H1 (cell line): ENCODE data around the gene TBKBP1. TPM values are rescaled to one million over a fixed set of nuclear protein-coding genes. Genes with fewer than 3 reads are reported as not detected.
A peak's percentile ranks its signal among the peaks of the same experiment; 100 is the strongest.

Source experiments
- KDM1A ChIP-seq: fragments of 200-600, 300-600 bp; sonication (generic); IDR thresholded peaks from 2 replicates; pipeline ENCODE4 v1.7.1; 2016; ENCODE audit warnings: mild to moderate bottlenecking, low read length, borderline replicate concordance
- KDM5A ChIP-seq: fragments of 200-600 bp; IDR thresholded peaks from 2 replicates; pipeline ENCODE4 v1.7.1; 2012; ENCODE audit warnings: mild to moderate bottlenecking, low read length, inconsistent platforms, mixed read lengths
- POLR2A ChIP-seq, 2 experiments: IDR thresholded peaks; 1 replicate in 1 of 2; 2 replicates in 1 of 2; pipeline ENCODE4 v1.6.1; 2011; ENCODE audit warnings: low read depth in 2 of 2, low read length in 2 of 2, mild to moderate bottlenecking in 2 of 2; ENCODE audit errors: control extremely low read depth in 1 of 2
- POLR2AphosphoS5 ChIP-seq: IDR thresholded peaks from 2 replicates; pipeline ENCODE4 v1.6.1; 2011; ENCODE audit warnings: low read depth, low read length
- RAD21 ChIP-seq, 2 experiments: IDR thresholded peaks in 1 of 2; conservative IDR thresholded peaks in 1 of 2; 2 replicates each; pipeline ENCODE4 v1.6.1; 2011; ENCODE audit warnings: low read depth in 2 of 2, low read length in 2 of 2, improper control_type of control experiment in 1 of 2, inconsistent platforms in 1 of 2, mild to moderate bottlenecking in 1 of 2, moderate library complexity in 1 of 2
- RXRA ChIP-seq: IDR thresholded peaks from 2 replicates; pipeline ENCODE4 v1.6.1; 2011; ENCODE audit warnings: low read depth, mild to moderate bottlenecking, low read length, moderate library complexity; ENCODE audit not compliant: insufficient read depth
- SIN3A ChIP-seq, 2 experiments: IDR thresholded peaks in 1 of 2; conservative IDR thresholded peaks in 1 of 2; 2 replicates each; pipeline ENCODE4 v1.6.1; 2011 to 2012; ENCODE audit warnings: low read length in 2 of 2, improper control_type of control experiment in 1 of 2, low read depth in 1 of 2, mild to moderate bottlenecking in 1 of 2
- polyA plus RNA-seq, 7 experiments: library from polyadenylated mRNA; depleted of rRNA in 3 of 7; stranded (reverse) in 5 of 7; unstranded in 2 of 7; fragments of >200 nt in 5 of 7; fragments of 200-250 nt in 2 of 7; gene quantifications; 1 replicate in 5 of 7; 2 replicates in 1 of 7; 4 replicates in 1 of 7; pipeline versions ENCODE4 v1.2.1 to v1.2.3, GENCODE V29; 2011 to 2013; ENCODE audit warnings: missing spikeins in 2 of 7, mixed read lengths in 2 of 7
- total RNA-seq: library from RNA; stranded (reverse); fragmentation: NEBNext Ultra II Directional; extraction: Animal tissue kit (Norgen Biotek cat#: 25700); gene quantifications from 2 replicates; pipeline ENCODE4 v1.2.1, GENCODE V29; 2021
- TF ChIP-seq, protein P1 (sequence below), 3 experiments: IDR thresholded peaks; 1 replicate in 2 of 3; 2 replicates in 1 of 3; pipeline versions ENCODE4 v1.5.1 to v1.6.1; 2011; ENCODE audit warnings: low read length in 3 of 3, mild to moderate bottlenecking in 3 of 3, inconsistent platforms in 2 of 3, low read depth in 1 of 3, moderate library complexity in 1 of 3; ENCODE audit not compliant: insufficient read depth in 1 of 3; ENCODE audit errors: control extremely low read depth in 1 of 3
- TF ChIP-seq, protein P2 (sequence below): IDR thresholded peaks from 2 replicates; pipeline ENCODE4 v1.6.1; 2012; ENCODE audit warnings: inconsistent platforms
- TF ChIP-seq, protein P3 (sequence below): IDR thresholded peaks from 2 replicates; pipeline ENCODE4 v1.6.1; 2011; ENCODE audit warnings: low read depth, mild to moderate bottlenecking, low read length; ENCODE audit not compliant: insufficient read depth
- TF ChIP-seq, protein P4 (sequence below): IDR thresholded peaks from 2 replicates; pipeline ENCODE4 v1.6.1; 2012; ENCODE audit warnings: inconsistent platforms

Gene TBKBP1
- total and polyA plus RNA-seq, 2 of the 8 experiments (the other 6 are each of a cell fraction or from before 2014, with no cell fraction given): 6.3 to 15.1 TPM

DNA sequence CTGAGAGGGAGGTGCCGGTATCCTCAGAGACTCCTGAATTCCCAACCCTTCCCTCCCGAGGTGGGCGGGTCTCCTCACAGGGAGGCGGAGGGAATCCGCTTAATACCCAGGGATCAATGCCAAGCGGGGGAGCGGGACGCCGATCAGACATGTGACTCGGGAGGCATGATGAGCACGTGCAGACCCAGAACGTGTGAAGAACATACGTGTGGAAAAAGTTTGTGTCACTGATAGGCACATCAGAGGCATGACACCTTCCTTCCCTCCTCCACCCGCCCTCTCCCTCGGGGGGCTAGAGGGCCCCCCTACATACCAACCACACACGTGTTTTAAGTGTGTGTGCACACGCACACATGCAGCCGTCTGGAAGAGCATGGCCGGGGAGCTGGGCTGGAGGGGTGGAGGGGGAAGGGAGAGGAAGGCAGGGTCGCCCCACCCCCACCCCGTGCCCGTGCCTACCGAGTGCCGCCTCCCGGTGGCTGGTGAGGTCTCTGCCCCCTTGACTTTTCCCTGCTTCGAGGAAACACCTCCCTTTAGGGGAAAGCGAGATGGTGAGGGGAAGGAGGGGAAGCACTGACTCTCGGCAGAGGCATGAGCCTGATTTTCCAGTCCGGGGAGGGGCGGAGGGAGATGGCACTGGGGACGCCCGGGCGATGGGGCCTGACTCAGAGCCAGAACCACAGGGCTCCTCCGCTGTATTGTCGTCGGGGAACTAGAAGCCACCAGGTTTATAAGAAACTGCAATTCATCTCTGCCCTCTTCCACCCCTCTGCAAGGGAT, 27.0 kb downstream of the TBKBP1 start (continued):
- TF ChIP-seq, protein P1, sequence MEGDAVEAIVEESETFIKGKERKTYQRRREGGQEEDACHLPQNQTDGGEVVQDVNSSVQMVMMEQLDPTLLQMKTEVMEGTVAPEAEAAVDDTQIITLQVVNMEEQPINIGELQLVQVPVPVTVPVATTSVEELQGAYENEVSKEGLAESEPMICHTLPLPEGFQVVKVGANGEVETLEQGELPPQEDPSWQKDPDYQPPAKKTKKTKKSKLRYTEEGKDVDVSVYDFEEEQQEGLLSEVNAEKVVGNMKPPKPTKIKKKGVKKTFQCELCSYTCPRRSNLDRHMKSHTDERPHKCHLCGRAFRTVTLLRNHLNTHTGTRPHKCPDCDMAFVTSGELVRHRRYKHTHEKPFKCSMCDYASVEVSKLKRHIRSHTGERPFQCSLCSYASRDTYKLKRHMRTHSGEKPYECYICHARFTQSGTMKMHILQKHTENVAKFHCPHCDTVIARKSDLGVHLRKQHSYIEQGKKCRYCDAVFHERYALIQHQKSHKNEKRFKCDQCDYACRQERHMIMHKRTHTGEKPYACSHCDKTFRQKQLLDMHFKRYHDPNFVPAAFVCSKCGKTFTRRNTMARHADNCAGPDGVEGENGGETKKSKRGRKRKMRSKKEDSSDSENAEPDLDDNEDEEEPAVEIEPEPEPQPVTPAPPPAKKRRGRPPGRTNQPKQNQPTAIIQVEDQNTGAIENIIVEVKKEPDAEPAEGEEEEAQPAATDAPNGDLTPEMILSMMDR (IDR thresholded peaks at IDR 0.05; ENCODE audit: control extremely low read depth in 1 of 3, insufficient read depth in 1 of 3, low read depth in 1 of 3, low read length in 3 of 3): peak; percentile 17 to 38 (median 28); a peak in 2 of 4 replicates
- no peak for TF ChIP-seq RXRA
- TF ChIP-seq SIN3A (conservative IDR thresholded peaks at IDR 0.05 in 1 of 2, IDR thresholded peaks at IDR 0.05 in 1 of 2; ENCODE audit: low read depth in 1 of 2, low read length in 2 of 2): no peak
- TF ChIP-seq, protein P2, sequence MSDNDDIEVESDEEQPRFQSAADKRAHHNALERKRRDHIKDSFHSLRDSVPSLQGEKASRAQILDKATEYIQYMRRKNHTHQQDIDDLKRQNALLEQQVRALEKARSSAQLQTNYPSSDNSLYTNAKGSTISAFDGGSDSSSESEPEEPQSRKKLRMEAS: peak; percentile 100
- TF ChIP-seq POLR2A (IDR thresholded peaks at IDR 0.05; ENCODE audit: control extremely low read depth in 1 of 2, low read depth in 2 of 2, low read length in 2 of 2): no peak
- TF ChIP-seq POLR2AphosphoS5: no peak
- TF ChIP-seq KDM5A: no peak
- TF ChIP-seq KDM1A: peak; percentile 7; the same call in 1 of the 2 replicates
- TF ChIP-seq, protein P3, sequence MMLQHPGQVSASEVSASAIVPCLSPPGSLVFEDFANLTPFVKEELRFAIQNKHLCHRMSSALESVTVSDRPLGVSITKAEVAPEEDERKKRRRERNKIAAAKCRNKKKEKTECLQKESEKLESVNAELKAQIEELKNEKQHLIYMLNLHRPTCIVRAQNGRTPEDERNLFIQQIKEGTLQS: no peak
- TF ChIP-seq, protein P4, sequence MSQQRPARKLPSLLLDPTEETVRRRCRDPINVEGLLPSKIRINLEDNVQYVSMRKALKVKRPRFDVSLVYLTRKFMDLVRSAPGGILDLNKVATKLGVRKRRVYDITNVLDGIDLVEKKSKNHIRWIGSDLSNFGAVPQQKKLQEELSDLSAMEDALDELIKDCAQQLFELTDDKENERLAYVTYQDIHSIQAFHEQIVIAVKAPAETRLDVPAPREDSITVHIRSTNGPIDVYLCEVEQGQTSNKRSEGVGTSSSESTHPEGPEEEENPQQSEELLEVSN: peak; percentile 100
- TF ChIP-seq RAD21 (IDR thresholded peaks at IDR 0.05 in 1 of 2, conservative IDR thresholded peaks at IDR 0.05 in 1 of 2; ENCODE audit: low read depth in 2 of 2, low read length in 2 of 2): peak in 1 of 2 experiments; percentile 32; a peak in 2 of 4 replicates
- TF ChIP-seq, all 59 proteins: peak for 8
